NCI-H524 (cell line): ENCODE measurements around the gene MAK.

Experiments
- DNase-seq, 2 experiments: peaks; one replicate each; lab custom pipeline; 2025; lab: John Stamatoyannopoulos, UW

Gene MAK

GRCh38 chr6:10725044-10725443, 113.3 kb downstream of the MAK start:
- no peak for DNase-seq

DNA sequence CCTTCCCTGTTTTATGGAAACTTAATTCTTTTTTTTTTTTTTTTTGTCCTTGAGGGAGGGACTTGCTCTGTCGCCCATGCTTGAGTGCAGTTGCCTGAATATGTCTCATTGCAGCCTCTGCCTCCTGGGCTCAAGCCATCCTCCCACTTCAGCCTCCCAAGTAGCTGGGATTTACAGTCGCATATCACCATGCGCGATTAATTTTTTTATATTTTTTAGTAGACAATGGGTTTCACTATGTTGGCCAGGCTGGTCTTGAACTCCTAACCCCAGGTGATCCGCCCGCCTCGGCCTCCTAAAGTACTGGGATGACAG, 114.8 kb downstream of the MAK start:
- no peak for DNase-seq

DNA sequence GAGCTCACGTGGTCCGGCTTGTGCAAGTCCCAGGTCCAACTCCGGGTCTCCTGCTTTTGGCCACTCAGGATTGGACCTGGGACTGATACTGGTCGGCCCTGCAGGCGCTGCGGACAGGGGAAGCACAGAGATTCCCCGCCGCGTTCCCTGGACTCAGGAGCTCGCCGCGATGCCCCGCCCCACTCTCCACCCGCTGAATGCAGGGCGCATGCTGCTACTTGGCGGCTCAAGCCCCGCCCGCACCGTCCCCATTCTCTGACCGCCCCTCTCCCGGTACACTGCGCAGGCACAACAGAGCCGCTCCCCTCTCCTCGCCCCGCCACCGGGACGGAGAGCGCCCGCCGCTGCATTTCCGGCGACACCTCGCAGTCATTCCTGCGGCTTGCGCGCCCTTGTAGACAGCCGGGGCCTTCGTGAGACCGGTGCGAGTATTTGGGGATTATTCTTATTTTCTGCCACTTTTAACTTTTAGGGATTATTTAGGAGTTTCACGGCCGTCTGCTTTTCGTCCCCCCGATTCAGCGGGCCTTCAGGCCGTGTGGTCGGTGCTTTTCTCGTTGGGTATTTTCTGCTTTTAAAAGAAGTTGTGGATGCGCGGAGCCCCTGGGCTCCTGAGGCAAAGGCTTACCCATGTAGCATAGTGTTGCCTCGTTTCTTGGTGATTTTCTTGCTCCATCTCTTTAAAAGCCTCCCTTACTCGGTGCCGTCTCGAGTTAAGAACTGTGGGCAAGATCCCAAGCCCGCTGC, 115.3 kb downstream of the MAK start, which contains the start of gene TMEM14C:
Gene TMEM14C, plus strand, starts transcription at position 251 of the 747 bp plus-strand sequence. CDS start 1,544 bp downstream, outside the sequence.
- DNase-seq: peak; percentile 90 to 94

DNA sequence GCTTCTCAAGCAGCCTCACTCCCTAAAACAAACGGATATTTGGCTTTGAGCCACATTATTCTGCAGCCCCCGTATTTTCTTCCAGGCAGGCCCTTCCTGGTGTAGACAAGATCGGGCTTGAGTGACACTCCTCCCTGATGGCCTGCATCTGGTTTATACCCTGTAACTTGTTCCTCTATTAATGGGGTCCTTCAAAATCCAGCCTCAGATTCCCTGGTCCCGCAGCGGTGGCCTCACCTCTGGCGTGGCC, 115.8 kb downstream of the MAK start:
- DNase-seq: no peak

DNA sequence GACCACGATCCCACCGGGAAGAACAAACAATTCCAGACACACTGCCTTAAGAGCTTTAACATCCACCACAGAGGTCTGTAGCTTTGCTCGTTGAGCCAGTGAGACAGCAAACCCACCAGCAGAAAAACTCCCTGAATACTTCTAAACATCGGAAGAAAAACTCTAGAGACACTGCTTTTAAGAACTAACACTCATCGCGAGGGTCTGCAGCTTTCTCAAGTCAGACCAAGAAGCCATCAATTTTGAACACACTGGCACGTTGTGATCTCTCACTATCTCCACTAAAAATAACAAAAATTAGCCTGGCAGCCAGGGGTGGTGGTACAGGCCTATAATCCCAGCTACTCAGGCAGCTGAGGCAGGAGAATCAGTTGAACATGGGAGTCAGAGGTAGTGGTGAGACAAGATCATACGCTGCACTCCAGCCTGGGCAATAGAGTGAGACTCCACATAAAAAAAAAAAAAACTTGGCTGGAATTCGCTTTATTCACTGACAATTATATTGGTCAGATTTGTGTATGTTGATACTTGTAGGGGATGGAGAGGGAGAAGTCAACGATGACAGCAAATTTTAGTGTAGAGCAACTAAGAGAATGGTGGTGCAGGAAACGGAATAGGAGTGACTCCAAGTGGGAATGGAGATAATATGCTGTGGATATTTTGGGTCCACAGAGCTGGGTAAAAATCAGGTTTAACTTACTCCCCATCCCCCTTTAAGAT, 116.3 kb downstream of the MAK start:
- no peak for DNase-seq

- peak in 1 of 2 experiments; percentile 19 for DNase-seq
Measured at GRCh38 chr6:10720960-10721849, 117.1 kb downstream of the MAK start.

DNA sequence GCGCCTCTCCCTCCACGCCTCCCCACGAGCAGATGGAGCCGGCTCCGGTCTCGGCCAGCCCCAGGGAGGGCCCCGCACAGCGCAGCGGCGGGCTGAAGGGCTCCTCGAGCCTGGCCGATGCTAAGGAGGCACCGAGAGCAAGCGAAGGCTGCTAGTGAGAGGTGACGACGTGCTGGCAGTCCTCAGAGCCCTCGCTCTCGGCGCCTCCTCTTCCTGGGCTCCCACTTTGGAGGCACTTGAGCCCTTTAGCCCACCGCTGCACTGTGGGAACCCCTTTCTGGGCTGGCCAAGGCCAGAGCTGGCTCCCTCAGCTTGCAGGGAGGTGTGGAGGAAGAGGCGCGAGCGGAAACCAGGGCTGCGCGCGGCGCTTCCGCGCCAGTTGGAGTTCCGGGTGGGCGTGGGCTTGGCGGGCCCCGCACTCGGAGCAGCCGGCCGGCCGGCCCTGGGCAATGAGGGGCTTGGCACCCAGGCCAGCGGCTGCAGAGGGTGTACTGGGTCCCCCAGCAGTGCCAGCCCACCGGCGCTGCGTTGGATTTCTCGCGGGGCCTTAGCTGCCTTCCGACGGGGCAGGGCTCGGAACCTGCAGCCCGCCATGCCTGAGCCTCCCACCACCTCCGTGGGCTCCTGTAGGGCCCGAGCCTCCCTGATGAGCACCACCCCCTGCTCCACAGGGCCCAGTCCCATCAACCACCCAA, 117.9 kb downstream of the MAK start:
- DNase-seq: peak in 1 of 2 experiments; percentile 46

GRCh38 chr6:10719964-10720264, 118.4 kb downstream of the MAK start:
- DNase-seq: peak in 1 of 2 experiments; percentile 36

DNA sequence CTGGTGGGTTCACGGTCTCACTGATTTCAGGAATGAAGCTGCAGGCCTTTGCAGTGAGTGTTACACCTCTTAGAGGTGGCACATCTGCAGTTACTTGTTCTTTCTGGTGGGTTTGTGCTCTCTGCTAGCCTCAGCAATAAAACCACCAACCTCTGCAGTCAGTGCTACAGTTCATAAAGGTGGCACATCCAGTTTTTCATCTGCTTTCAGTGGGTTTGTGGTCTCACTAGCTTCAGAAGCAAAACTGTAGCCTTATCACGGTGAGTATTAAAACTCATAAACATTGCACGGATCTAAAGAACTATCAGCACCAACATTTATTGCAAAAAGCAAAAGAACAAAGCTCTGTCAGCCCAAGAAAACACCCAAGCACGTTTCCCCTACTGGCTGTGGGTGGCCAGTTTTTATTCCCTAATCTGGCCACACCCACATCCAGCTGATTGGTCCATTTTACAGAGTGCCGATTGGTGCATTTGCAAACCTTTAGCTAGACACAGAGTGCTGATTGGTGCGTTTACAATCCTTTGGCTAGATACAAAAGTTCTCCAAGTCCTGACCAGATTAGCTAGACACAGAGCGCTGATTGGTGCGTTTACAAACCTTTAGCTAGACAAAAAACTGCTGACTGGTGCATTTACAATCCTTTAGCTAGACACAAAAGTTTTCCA, 118.9 kb downstream of the MAK start:
- DNase-seq: peak in 1 of 2 experiments; percentile 31

DNA sequence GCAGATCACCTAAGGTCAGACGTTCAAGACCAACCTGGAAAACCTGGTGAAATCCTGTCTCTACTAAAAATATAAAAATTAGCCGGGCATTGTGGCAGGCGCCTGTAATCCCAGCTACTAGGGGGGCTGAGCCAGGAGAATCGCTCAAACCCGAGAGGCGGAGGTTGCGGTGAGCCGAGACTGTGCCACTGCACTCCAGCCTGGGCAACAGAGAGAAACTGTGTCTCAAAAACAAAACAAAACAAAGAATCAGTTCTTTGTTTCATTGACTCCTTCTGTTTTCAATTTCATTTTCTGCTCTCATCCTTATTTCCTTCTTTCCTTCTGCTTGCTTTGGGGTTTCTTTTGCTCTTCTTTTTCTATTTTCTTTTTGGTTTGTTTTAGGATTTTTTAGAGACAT, 124.4 kb downstream of the MAK start:
- DNase-seq: no peak
